Measurements from ENCODE around the gene ERICH6. TPM values are rescaled to one million over a fixed set of nuclear protein-coding genes. Genes with fewer than 3 reads are reported as not detected.

Gene ERICH6
- total and polyA plus RNA-seq, 10 of the 15 experiments (the other 5 are each of a cell fraction or from before 2014, with no cell fraction given) = 0.04 to 0.40 (median 0.22) TPM; not detected in 6

DNA sequence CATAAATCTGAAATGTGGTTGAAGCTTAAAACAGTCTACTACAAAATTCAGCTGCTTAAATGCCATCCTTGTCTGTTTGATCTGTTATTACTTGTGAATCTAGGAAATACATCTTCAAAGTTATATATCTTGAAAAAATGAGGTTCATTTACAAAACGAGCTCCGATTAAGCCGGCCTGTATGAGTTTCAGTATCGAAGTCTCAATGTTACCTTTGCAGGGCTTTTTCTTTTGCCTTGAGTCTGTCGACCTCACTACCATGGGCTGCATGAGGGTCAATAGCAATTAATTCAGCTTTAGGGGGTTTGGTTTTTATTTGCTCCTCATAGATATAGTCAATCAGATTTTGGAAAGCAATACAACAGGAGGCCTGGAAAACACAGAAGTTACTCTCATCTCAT, 23.2 kb downstream of the ERICH6 start:
- SMC1A ChIA-PET (ENCODE audit: uncharacterized antibody, unreplicated experiment) = interaction anchor here (0.9 to 1.9 kb wide), 9 partner anchors 9 to 85 kb away, joined by 3 to 17 read pairs (median 4); partner anchors contain the start of gene ERICH6
- DNase-seq (ENCODE audit: low read depth, low spot score) (no peak), ATAC-seq (peak; percentile 15; the same call in 2 of the 3 replicates), FAIRE-seq (peak; percentile 23)
- POLR2A ChIA-PET = interaction anchor here (0.6 to 1.3 kb wide), 4 partner anchors 9 to 83 kb away, joined by 3 to 6 read pairs (median 4); no protein-coding TSS in a partner anchor
- Histone ChIP-seq H3K79me2 (ENCODE audit: control insufficient read depth, insufficient read depth, low read length) (no peaks in the 10 kb centered on the region), H4K20me1 (ENCODE audit: control insufficient read depth, insufficient read depth) (no peaks in the 10 kb centered on the region), H3K9ac (ENCODE audit: control insufficient read depth, insufficient read depth, low read length) (no peak overlapping the region), H3K4me2 (ENCODE audit: control insufficient read depth, insufficient read depth) (peak overlapping the region; percentile 72), H2AFZ (ENCODE audit: control insufficient read depth, low read depth, low read length) (peak overlapping the region; percentile 5), H3K4me3 (peak overlapping the region; percentile 3; the same call in 1 of the 2 replicates), H3K4me1 (ENCODE audit: control insufficient read depth, insufficient read depth, low read length) (peaks cover 13% of the 10 kb centered on the region), H3K9me3 (replicated peaks; ENCODE audit: control insufficient read depth, insufficient read depth, low read length) (peaks cover 19% of the 10 kb centered on the region), H3K27ac (ENCODE audit: control insufficient read depth, insufficient read depth) (peak overlapping the region; percentile 46; the same call in 1 of the 2 replicates), H3K36me3 (ENCODE audit: control insufficient read depth in 2 of 2, insufficient read depth in 2 of 2, low read length in 1 of 2) (no peaks in the 10 kb centered on the region), H3K27me3 (replicated peaks in 1 of 2; ENCODE audit: control insufficient read depth in 2 of 2, insufficient read depth in 2 of 2, low read length in 1 of 2) (no peaks in the 10 kb centered on the region)
- BruUV-seq (replicated peaks) = no TSS peak
- WGBS (ENCODE audit: insufficient coverage, insufficient replicate concordance, low lambda C conversion rate, missing lambda C conversion rate) = 74% methylated on average over 5 of the region's 5 CpGs
- intact Hi-C loops (cut with micrococcal nuclease; ENCODE audit: unreplicated experiment) = no loop called here
- RAD21 ChIA-PET (ENCODE audit: unreplicated experiment) = interaction anchor here (1.2 kb wide), 2 partner anchors 19 to 41 kb away, joined by 3 read pairs; no protein-coding TSS in a partner anchor
- in situ Hi-C loops (cut with MboI) = no loop called here
- CTCF ChIA-PET = interaction anchor here (0.6 to 1.9 kb wide), 7 partner anchors 12 to 434 kb away, joined by 3 to 6 read pairs (median 4); no protein-coding TSS in a partner anchor
- TF ChIP-seq SUPT20H (IDR thresholded peaks at IDR 0.05; ENCODE audit: borderline replicate concordance, control insufficient read depth, low read depth, low read length) (no peak), YBX1 (IDR thresholded peaks at IDR 0.05) (no peak), PBX3 (IDR thresholded peaks at IDR 0.05; ENCODE audit: insufficient replicate concordance, low read depth, low read length) (no peak), MYC (IDR thresholded peaks at IDR 0.05; ENCODE audit: insufficient read depth, insufficient read length, insufficient replicate concordance, low read length, severe bottlenecking) (no peak), IKZF1 (conservative IDR thresholded peaks at IDR 0.05) (no peak), TCF3 (IDR thresholded peaks at IDR 0.05; ENCODE audit: borderline replicate concordance, insufficient read depth, low read depth, low read length) (no peak), NFYA (IDR thresholded peaks at IDR 0.05; ENCODE audit: borderline replicate concordance, low read depth, low read length) (no peak), YY1 (IDR thresholded peaks at IDR 0.05; ENCODE audit: low read depth, low read length) (no peak), MLLT1 (IDR thresholded peaks at IDR 0.05) (no peak), SREBF1 (IDR thresholded peaks at IDR 0.05; ENCODE audit: low read length) (no peak), CBX3 (IDR thresholded peaks at IDR 0.05; ENCODE audit: borderline replicate concordance, low read depth) (no peak)
- TF ChIP-seq, protein P1, sequence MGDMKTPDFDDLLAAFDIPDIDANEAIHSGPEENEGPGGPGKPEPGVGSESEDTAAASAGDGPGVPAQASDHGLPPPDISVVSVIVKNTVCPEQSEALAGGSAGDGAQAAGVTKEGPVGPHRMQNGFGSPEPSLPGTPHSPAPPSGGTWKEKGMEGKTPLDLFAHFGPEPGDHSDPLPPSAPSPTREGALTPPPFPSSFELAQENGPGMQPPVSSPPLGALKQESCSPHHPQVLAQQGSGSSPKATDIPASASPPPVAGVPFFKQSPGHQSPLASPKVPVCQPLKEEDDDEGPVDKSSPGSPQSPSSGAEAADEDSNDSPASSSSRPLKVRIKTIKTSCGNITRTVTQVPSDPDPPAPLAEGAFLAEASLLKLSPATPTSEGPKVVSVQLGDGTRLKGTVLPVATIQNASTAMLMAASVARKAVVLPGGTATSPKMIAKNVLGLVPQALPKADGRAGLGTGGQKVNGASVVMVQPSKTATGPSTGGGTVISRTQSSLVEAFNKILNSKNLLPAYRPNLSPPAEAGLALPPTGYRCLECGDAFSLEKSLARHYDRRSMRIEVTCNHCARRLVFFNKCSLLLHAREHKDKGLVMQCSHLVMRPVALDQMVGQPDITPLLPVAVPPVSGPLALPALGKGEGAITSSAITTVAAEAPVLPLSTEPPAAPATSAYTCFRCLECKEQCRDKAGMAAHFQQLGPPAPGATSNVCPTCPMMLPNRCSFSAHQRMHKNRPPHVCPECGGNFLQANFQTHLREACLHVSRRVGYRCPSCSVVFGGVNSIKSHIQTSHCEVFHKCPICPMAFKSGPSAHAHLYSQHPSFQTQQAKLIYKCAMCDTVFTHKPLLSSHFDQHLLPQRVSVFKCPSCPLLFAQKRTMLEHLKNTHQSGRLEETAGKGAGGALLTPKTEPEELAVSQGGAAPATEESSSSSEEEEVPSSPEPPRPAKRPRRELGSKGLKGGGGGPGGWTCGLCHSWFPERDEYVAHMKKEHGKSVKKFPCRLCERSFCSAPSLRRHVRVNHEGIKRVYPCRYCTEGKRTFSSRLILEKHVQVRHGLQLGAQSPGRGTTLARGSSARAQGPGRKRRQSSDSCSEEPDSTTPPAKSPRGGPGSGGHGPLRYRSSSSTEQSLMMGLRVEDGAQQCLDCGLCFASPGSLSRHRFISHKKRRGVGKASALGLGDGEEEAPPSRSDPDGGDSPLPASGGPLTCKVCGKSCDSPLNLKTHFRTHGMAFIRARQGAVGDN (IDR thresholded peaks at IDR 0.05) = no peak
- TF ChIP-seq, protein P2, sequence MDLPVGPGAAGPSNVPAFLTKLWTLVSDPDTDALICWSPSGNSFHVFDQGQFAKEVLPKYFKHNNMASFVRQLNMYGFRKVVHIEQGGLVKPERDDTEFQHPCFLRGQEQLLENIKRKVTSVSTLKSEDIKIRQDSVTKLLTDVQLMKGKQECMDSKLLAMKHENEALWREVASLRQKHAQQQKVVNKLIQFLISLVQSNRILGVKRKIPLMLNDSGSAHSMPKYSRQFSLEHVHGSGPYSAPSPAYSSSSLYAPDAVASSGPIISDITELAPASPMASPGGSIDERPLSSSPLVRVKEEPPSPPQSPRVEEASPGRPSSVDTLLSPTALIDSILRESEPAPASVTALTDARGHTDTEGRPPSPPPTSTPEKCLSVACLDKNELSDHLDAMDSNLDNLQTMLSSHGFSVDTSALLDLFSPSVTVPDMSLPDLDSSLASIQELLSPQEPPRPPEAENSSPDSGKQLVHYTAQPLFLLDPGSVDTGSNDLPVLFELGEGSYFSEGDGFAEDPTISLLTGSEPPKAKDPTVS (IDR thresholded peaks at IDR 0.05; ENCODE audit: low read depth, low read length) = no peak
